NCI-H1694 treated with DMSO at 0.1 percent for 48 hours (cell line): ENCODE results near the gene RBBP8.
A peak's percentile ranks its signal among the peaks of the same experiment; 100 is the strongest.
"Not testable (repeated sequence)": the region's sequence is repeated elsewhere in the genome, so short reads cannot be mapped to it uniquely, and the experiment has no call there.

ENCODE experiments used
- DNase-seq: peaks from one replicate; lab custom pipeline; 2025; lab: John Stamatoyannopoulos, UW

The RBBP8 gene

DNA sequence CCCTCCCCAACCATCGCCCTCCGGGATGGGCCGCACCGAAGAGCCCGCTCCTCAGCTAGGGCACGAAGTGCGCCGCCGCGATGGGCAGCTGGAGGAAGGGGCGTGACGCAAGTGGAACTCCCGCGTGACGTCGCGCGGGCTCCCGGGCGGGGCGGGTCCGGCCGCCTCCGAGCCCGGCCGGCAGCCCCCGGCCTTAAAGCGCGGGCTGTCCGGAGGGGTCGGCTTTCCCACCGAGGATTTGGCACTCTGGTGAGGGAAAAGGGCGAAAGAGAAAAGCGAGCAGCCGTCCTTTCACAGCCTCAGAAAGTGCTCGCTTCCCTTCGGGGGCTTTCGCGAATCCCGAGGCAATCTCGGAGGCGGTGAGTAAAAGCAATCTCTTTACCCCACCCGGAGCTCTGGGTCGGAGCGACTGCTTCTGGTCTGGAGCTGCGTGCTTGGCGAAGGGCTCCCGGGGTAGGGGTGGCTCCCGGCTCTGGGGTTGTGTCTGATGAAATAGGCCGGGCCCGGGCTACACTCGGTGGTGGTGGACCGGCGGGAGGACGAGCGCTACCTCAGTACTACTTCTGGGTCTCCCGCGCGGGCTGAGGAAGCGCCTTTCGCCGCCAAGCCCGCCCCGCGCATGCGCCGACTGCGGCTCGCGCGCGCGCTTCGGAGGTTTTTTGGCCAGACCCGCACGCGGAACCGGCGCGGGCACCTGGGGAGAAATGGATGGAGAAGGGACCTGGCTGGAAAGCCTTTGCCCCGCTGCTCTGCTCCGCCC, at the start of gene RBBP8:
Gene RBBP8, plus strand, starts transcription at position 123 of the 760 bp plus-strand sequence. CDS start 3,524 bp downstream, outside the sequence.
- DNase-seq = peak; percentile 68

DNA sequence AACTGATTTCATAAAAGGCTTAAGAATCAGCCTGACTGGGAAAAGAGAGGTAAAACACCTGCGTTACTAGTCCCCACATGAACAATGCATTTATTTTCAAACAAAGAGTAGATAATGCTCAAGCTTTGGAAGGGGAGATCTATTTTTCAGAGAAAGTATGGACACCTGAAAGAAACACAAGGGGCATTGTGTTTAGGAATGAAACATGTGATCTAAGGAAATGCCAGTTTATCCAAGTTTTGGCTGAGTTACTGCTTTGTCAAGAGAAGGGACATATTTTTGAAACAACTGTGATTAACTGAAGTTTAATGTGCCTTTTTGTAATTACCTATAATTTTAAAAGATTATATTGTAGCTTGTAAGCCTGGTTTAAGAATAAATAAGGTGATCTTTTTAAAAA, 49.3 kb upstream of the RBBP8 start:
- no peak for DNase-seq

DNA sequence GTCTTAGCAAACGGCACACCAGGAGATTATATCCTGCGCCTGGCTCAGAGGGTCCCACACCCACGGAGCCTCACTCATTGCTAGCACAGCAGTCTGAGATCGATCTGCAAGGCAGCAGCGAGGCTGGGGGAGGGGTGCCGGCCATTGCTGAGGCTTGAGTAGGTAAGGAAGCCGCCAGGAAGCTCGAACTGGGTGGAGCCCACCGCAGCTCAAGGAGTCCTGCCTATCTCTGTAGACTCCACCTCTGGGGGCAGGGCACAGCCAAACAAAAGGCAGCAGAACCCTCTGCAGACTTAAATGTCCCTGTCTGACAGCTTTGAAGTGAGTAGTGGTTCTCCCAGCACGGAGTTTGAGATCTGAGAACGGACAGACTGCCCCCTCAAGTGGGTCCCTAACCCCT, 47.4 kb upstream of the RBBP8 start:
- DNase-seq = not testable (repeated sequence)

DNA sequence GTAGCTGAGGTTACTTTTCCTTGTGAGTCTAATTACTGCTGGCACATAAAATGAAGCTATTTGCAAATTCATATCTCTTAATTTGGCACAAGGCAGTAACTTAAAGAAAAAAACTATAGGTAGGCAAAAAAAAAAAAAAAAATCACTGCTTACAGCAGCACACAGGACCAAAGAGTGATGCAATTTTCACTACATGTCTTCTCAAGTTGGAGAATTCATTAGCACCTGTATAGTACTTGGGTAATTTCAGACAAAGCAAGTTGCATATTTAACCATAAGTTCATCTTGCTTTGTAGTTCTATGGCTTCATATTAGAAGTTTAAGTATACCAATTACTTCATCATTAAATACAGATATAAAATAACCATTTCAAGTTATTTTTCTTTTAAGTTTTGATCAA, 33.7 kb upstream of the RBBP8 start:
- no peak for DNase-seq

DNA sequence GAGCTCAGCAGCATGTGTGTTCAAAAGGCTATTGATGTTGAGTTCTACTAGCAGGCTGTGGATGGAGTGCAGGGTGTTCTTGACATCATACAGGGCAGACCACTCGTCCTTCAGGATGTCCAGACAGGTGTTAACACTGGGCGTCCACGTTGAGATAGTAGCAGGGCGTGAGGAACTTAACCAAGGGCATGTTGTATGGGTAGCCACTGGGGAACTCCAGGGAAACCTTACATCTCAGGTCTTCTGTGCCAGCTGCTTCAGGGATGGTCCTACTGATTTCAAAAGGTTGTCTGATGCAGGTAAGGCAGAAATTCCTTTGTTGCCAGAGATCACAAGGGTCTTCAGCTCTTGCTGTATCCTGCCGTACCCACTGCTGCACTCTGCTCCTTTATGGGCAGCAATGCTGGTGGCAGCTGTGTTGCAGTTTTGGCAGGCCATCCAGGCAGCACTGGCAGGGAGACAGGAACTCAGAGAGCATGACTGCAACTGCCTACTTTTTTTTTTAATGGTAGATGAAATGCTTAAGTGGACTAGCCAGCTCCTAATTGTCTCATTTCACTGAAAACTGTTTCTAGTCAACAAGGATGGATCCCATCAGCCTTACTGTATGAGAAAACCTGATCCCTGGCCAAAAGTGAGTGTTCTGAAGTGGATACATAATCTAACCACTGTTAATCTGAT, 32.4 kb upstream of the RBBP8 start:
- DNase-seq = peak; percentile 67

DNA sequence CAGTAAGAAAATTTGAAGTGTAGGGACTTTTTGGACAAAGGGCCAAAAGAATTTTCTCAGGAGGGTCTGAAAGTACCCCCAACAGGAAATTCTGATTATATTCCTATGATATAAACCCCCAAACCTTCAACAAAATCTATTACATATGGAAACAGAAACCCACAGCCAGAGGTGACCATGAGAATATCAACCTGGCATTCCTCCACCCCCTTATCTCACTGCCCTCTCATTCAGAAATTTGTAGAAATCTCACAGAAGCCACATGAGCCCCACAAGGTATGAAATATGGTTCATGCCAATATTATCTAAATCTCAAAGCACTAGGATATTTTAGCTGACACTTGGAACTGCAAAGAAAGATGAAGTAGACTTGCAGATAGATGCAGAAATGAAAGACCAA, 31.0 kb upstream of the RBBP8 start:
- no peak for DNase-seq

DNA sequence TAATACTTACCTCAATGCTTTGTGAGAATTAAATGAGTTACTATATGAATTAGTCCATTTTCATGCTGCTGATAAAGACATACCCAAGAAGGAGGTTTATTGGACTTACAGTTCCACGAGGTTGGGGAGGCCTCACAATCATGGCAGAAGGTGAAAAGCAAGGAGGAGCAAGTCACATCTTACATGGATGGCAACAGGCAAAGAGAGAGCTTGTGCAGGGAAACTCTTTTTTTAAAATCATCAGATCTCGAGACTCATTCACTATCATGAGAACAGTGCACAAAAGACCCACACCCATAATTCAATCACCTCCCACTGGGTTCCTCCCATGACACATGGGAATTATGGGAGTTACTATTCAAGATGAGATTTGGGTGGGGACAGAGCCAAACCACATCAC, 29.9 kb upstream of the RBBP8 start:
- not testable (repeated sequence) for DNase-seq

DNA sequence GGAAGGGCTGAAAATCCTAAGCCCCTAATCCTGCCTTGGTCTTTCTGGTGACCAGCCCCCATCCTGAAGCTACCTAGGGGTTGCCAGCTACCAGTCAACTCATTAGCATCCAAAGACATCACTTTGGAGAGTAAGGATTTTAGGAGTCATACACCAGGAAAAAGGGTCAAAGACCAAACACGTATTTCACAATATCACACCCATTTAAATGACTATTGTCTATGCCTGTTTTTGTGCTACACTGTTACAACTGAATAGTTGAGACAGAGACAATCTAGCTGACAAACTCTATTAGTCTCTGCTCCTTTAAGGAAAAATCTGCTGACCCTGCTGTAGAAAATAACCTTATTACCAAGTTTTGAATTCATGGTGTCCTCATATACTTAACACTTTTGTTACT, 21.0 kb upstream of the RBBP8 start:
- DNase-seq = no peak

DNA sequence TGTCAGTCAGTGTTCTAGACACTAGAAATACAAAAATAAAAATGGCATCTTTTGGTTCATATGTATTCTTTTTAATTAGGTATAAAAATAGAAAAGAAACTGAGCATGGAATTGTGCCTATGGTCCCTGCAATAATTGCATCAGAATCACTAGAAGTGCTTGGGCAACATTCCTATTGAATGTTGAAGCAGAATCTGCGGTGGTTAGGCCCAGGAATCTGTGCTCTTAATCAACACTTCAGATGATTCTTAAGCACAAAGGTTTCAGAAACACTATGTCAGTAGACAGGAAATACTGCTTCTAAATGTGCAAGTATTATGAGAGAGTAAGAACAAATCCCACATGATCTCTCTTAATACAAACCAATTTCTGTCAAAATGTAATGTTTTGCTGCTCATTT, 20.3 kb upstream of the RBBP8 start:
- no peak for DNase-seq

DNA sequence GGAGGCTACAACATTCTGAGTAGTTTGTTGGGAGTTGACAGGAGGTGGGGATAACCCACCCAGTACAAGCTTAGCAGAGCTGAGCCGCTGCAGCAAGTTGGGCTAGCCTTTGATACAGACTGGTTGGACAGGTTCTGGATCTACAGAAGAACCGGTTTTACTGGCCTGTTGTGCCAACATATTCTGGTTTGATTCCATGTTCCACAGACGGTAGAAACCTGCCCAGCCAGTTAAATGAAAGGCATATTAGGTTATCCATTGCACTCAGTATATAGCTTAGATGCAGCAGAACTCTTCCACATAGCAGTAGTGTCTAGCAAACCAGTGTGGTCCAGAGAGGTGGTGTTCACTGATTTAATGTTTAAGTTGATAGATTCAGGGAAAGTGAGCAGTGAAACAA, 19.3 kb upstream of the RBBP8 start:
- DNase-seq = no peak

DNA sequence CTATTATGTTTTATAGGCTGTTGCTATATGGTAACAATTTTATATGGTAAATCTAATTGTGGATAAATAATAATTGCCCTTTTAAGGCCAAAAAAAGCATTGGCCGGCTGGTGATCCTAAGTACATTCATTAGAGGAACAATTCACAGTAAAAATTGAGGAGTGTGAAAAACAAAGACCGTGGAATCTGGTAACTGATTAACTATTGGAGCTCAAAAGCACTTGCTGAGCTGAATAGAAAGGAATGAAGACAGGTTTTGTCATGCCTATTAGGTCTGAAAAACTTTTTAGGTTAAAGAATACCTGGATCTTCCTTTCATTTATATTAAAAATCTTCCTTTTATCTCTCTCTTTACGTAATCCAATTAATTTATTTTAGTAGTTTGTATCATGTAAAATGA, 18.5 kb upstream of the RBBP8 start:
- no peak for DNase-seq

DNA sequence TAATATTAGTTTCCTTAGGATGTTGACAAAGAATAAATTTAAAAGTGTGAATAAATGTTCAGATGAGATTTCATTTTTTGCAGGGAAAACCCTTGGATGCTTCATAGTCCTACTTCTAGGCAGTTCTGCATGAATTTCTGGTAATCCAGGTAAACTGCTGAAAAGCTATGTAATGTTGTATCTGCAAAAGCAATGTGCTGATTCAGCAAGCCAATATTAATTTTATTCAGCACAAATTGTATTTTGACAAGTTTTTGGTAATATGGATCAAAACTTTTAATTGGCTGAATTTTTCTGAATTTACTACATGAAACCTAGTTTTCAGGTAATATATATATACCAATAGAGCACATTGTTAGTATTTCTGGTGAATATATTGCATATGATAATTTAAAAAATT, 17.8 kb upstream of the RBBP8 start:
- DNase-seq = no peak

DNA sequence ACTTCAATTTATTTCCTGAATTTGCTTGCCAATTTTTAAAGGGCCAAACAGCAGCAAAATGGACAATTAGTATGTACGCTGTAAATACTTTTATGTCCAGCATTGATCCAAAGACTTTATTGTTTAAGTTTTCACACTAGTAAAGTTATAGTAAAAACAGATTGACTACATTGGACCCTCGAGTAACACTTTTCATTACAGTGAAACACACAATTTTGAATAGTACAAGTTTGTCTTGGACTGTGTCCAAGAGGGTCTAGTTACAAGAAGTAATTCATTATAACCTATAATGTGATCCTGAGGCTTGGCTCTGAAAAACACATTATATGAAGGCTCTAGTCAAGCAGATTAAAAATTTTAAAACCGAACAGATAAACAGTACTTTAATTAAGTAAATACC, 11.4 kb upstream of the RBBP8 start:
- DNase-seq = no peak

DNA sequence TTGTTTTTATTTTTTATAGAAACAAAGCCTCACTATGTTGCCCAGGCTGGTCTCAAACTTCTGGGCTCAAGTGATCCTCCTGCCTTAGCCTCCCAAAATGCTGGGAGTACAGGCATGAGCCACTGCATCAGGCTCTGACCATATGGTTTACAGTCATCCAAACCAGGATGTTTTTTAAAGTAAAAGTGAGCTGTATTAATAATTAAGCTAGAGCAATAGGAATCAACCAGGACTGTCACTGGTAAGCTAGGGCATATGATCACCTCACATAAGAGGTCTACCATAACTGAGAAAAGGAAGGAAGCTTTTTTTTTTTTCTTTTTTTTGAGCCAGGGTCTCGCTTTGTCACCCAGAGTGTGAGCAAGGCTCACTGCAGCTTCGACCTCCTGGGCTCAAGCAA, 8.5 kb upstream of the RBBP8 start:
- no peak for DNase-seq

DNA sequence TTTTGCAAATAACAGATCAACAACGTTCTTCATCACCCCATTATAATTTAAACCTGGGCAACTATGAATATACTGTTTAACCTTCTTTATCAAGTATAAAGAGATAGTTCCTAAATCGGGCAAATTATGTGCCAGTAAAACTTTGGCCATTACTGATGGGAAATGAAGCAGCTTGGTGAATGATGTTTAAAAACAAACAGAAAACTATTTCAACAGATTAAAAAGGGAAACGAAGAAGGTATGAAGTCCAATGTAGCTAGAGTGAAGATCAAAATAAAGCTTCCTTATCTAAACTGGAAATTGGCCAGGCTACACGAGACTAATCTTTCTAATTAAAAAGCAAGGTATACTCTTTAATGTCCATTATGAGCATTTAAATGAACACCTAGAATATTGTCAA, 6.7 kb upstream of the RBBP8 start:
- DNase-seq = no peak

DNA sequence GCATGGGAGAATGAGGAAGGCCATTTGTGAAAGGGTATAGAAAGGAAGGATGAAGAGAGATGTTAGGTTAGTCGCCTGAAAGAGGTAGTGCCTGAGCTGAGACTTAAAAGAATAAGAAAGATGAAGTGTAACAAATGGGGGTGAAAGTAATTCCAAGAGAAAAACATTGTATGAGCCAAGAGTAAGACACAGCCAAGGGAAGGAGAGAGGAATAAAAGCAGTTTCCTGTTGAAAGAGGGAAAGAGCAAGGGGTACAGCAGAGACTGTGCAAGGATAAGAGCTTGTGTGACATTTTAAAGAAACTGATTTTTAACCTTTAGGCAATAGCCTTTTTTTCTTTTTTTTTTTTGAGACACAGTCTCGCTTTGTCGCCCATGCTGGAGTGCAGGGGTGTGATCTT, 4.8 kb upstream of the RBBP8 start:
- no peak for DNase-seq

DNA sequence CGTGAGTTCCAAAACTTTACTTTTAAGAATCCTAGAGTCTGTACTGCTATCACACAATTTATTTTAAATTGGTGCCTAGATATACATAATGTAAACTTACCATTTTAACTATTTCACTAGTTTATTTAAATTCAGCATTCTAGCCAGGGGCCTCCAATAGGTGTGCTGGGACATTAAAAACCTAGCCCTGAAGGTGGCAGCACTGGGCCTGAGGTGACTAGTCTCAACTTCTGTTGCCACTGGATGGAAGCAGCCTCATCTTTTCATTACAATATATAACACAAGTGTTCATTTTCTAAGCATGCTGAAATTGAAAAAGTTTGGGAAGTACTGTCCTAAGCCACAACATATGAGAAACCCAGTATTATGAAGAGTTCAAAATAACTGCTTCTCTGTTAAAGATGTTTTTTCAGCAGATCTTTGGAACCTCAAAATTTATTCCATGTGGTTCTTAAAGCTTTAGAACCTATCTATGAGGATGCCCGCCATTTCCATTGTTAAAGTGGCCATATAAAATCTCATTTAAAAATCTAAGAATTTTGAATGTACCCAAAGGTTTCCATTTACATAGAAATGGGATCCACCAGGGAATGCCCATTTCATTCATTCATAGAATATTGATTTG, 2.9 kb upstream of the RBBP8 start:
- DNase-seq = peak; percentile 46

DNA sequence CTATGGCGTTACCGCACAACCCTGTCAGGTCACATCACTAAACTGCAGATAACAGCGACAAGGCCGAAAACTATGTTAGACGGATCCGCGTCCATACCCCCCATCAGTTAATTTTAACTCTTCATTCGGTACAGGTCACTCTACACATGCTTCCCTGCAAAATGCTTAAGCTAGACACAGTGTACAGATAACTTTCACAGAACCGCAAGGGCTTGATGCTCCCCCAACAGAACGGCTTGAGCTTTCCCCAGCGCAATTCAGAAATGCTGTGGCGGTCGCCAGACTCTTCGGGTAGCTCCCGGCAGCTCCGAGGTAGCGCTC, 283 bp upstream of the RBBP8 start:
- no peak for DNase-seq

DNA sequence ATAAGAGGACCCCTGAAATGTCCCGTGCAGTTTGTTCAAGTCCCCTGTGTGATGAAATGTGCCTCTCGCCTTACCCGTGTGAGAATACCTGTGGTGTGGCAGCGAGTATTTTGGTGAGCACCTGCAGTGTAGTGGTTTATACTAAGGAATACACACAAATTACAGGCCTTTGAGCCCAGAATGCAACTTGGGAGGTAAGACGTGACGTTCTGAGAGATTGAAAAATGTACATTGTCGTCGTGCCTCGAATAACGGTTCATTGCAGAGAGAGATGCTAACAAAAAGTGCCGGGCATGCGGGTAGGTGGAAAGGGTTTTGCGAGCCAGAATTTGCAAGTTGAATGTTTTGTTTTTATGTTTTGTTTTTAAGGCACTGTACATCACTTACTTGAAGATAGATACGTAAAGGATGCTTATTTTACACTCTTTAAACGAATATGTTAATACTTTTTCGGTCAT, 867 bp downstream of the RBBP8 start:
- no peak for DNase-seq

DNA sequence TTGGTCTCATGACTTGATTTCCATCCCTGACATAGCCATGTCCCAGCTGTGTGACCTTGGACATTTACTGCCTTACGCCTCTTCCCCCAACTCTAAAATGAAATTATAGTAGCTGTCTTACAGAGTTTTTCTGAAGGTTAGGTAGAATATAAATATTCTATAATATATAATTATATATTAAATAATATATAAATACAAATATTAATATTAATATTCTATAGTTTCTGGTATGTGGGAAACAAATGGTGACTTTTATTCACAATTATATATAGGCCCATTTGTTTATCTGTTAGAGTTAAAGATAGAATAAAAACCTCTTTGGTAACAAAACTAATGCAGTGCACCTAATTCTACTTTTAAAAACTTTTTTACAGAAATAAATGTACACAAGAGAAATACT, 1.7 kb downstream of the RBBP8 start:
- DNase-seq = no peak

DNA sequence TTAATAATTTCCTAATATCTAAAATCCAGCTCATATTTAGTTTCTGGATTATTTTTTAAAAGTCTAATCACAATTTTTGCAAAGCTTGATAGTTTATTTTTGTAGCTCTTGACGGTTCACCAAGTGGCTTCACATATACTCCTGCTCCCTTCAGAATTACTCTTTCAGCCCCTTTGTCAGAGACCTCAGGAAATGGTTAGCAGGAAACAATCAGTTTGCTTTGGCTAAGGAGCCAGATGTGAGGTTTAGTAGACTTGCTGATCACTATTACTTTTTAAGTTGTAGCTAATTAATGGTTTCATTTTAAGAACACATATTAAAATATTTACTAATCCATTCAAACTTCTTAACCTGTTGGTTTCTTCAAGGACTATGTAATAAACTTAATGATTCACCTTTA, 2.3 kb downstream of the RBBP8 start:
- no peak for DNase-seq

DNA sequence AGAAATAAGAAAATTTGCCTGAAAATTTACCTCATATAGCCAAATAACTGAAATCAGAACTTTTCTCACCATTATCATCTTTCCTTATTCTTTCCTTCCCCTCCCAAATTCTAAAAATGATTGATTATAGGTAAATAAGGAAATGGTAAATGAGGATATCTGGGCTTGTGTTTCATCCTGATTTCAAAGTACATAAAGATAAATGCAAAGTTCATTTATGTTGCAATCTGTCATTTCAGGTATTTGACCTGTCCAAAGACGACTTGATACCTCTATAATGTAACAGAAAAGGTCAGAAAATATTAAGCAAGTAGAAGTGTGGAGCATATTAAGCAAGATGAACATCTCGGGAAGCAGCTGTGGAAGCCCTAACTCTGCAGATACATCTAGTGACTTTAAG, 3.4 kb downstream of the RBBP8 start:
- no peak for DNase-seq

DNA sequence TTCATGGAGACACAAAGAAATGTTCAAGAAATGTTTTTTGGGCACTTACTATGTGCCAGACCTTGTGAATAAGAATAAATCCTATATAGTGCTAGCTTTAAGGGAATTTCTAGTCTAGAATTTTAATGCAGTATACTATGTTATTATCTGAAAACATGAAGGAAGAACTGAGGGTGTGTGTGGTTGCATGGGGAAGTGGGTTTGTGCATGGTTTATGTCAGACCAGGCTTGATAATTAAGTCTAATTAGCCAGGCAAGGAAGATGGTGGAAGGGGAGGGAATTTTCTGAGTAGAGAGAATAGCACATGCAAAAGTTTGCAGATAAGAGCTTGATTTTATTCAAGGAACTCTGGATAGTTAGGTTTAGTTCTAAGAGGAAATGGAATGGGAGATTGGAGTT, 6.5 kb downstream of the RBBP8 start:
- DNase-seq = no peak

DNA sequence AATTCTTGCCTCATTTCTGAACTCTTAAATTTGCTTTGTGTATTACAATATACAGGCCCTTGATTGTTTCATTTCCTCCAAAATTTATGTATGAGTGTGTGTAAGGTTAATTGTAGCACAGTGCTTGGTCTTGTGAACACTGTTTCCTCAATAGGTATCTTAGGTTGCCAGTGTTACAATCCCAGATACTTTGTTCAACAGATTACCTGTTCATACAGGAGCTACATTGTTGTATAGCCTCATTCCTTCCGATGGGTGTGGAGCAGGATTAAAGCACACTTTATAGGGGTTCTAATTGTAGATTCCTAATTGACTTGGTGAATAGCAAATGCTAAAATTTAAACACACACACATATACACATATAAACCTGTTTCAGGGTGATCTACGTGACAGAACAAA, 10.7 kb downstream of the RBBP8 start:
- no peak for DNase-seq
